Heart left ventricle (tissue), 16 donors: Measurements from ENCODE around the gene SEMA6D. TPM values are rescaled to one million over a fixed set of nuclear protein-coding genes. Genes with fewer than 3 reads are reported as not detected.
A peak's percentile ranks its signal among the peaks of the same experiment; 100 is the strongest.

ENCODE experiments used
- ATAC-seq, 4 donors: fragments of 200-7000 bp; cut with Tn5 transposase; one replicate each; pipeline ENCODE4 v1.9.1; 2020 to 2022; ENCODE audit warnings: moderate library complexity in 4 of 4, mild to moderate bottlenecking in 3 of 4, moderate number of reproducible peaks in 1 of 4
- DNase-seq, 5 donors: peaks; one replicate each; pipeline ENCODE4 v3.0.0-alpha.2; 2020
- H3K27ac ChIP-seq, 12 donors: fragments of 200-600 bp; sonication (generic) in 4 of 12; one replicate each; pipeline versions ENCODE4 v1.5.0 to v1.8.0; 2016 to 2022; ENCODE audit warnings: mild to moderate bottlenecking in 2 of 12
- H3K27me3 ChIP-seq, 9 donors: fragments of 200-600 bp; sonication (generic) in 2 of 9; one replicate each; pipeline versions ENCODE4 v1.5.1 to v1.8.0; 2016 to 2022; ENCODE audit warnings: mild to moderate bottlenecking in 3 of 9
- H3K36me3 ChIP-seq, 9 donors: fragments of 200-600 bp; sonication (generic) in 2 of 9; one replicate each; pipeline versions ENCODE4 v1.5.0 to v1.8.0; 2018 to 2022; ENCODE audit warnings: mild to moderate bottlenecking in 2 of 9
- H3K4me1 ChIP-seq, 12 donors: fragments of 200-600 bp; sonication (generic) in 4 of 12; one replicate each; pipeline versions ENCODE4 v1.5.0 to v1.8.0; 2016 to 2022; ENCODE audit warnings: mild to moderate bottlenecking in 3 of 12
- H3K4me3 ChIP-seq, 12 donors: fragments of 200-600 bp; sonication (generic) in 4 of 12; one replicate each; pipeline versions ENCODE4 v1.5.0 to v1.8.0; 2017 to 2022; ENCODE audit warnings: mild to moderate bottlenecking in 9 of 12, moderate library complexity in 4 of 12
- H3K9me3 ChIP-seq, 12 donors: fragments of 200-600 bp; sonication (generic) in 4 of 12; one replicate each; pipeline versions ENCODE4 v1.5.0 to v1.8.0; 2016 to 2022; ENCODE audit warnings: mild to moderate bottlenecking in 1 of 12
- CTCF ChIP-seq, 12 donors: fragments of 200-600 bp; sonication (generic) in 4 of 12; IDR thresholded peaks; one replicate each; pipeline versions ENCODE4 v1.5.0 to v1.8.0; 2018 to 2022; ENCODE audit warnings: antibody characterized with exemption in 12 of 12, mild to moderate bottlenecking in 5 of 12
- POLR2A ChIP-seq, 2 donors: fragments of 450-650 bp; IDR thresholded peaks; one replicate each; pipeline ENCODE4 v1.6.1; 2017; ENCODE audit warnings: antibody characterized with exemption in 2 of 2, mild to moderate bottlenecking in 2 of 2, moderate library complexity in 2 of 2
- WGBS, 4 donors: extraction: QIAGEN DNeasy Blood & Tissue Kit in 2 of 4; methylation state at CpG; one replicate each; pipeline versions ENCODE4 v1.1.5 to v1.1.7; 2013 to 2018; 5-methylcytosine and 5-hydroxymethylcytosine counted together
- intact Hi-C, 10 donors: fragments of 100-400 bp; cut with DNase I; formaldehyde crosslinking; loops; one replicate each; pipeline versions ENCODE4 v1.11.1 to v1.14.2; 2022
- polyA plus RNA-seq, 2 donors: library from polyadenylated mRNA; stranded (reverse); fragments of 200-250 nt; gene quantifications; one replicate each; pipeline ENCODE4 v1.2.3, GENCODE V29; 2013
- total RNA-seq, 9 donors: library from RNA; depleted of rRNA in 2 of 9; stranded (reverse); fragments of >200 nt in 2 of 9; fragmentation: NEBNext Ultra II Directional in 3 of 9; extraction: Animal tissue kit (Norgen Biotek cat#: 25700) in 3 of 9; gene quantifications; one replicate each; pipeline versions ENCODE4 v1.1.0 to v1.2.4, GENCODE V29; 2016 to 2023
- donor health status: ischemic (EF 13 %, LVEDD 7.1; RV severe dilation, severe dysfunction).
- donor health status: healthy with polysubstance abuse.
- donor health status: DM: no; HTN: yes; CAD: no.
- donor health status: DM: no; HTN: no; CAD: no.
- donor health status: ischemic (EF 25% LVEDD 6.9; RV normal size, moderate dysfunction).
- donor health status: ischemic (EF 25% LVEDD 5.7; RV mildly dilated, moderate dysfunction).
- donor health status: healthy.
- donor health status: DM: yes; HTN: yes; CAD: no.
- donor health status: ischemic (EF 35%, LVEDD 5.7; RV mildly dilated, moderate dysfunction).
- donor health status: nonischemic (EF 11% LVEDD 7.7; RV severe dilation, severe dysfunction).
- donor health status: DM: yes; HTN: yes; CAD: no.
- donor health status: PGD.
- donor health status: ischemic (EF 29% LVEDD 5.4; RV normal size, mild dysfunction).
- donor health status: nonischemic (EF 23%, LVEDD 6.1; RV moderate dilation, normal function).

SEMA6D gene
- total and polyA plus RNA-seq, 11 donors: 2.8 to 23.2 (median 10.8) TPM

- TF ChIP-seq POLR2A (IDR thresholded peaks at IDR 0.05) (no peak), CTCF (IDR thresholded peaks at IDR 0.05) (peak; percentile 28 to 68 (median 54))
- intact Hi-C loops: loop anchor here in 7 of 10 donors (2.0 to 10.0 kb wide), 9 partner anchors 127 to 517 kb away; no protein-coding TSS in a partner anchor
- peaks cover 0 to 4% (median 0%) of the 10 kb centered on the region in 9 donors for H3K27me3 ChIP-seq
- H3K9me3 ChIP-seq: no peaks in the 10 kb centered on the region
- H3K27ac ChIP-seq: no peak overlapping the region
- ATAC-seq: no peak
- H3K4me1 ChIP-seq: peaks cover 0 to 12% (median 7%) of the 10 kb centered on the region in 12 donors
- no peak for DNase-seq
- H3K36me3 ChIP-seq: no peaks in the 10 kb centered on the region
- H3K4me3 ChIP-seq: no peak overlapping the region
Measured at GRCh38 chr15:47711655-47712054, 5.7 kb upstream of the SEMA6D start.

DNA sequence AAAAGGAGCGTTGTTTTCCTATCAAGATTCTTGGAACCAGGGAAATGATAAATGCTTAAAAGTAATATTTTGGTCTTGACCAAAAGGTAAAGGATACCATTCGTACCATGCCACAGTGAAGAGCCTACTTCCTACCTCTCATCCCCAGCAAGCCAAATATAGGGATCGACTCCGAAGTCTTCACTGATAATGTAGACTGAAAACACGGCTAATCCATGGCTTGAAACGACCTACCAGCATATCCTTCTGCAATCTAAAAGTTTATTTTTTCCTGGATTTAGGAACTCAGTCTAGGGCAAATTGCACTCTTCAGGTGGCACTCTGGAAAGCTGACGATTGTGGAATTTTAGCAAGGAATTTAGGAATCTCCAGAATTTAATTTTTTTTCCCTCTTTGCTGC, 1.9 kb upstream of the SEMA6D start:
- DNase-seq: no peak
- H3K4me3 ChIP-seq: no peak overlapping the region
- no peak overlapping the region for H3K27ac ChIP-seq
- no peaks in the 10 kb centered on the region for H3K36me3 ChIP-seq
- peaks cover 0 to 27% (median 0%) of the 10 kb centered on the region in 9 donors for H3K27me3 ChIP-seq
- H3K4me1 ChIP-seq: peaks cover 0 to 26% (median 12%) of the 10 kb centered on the region in 12 donors
- intact Hi-C loops: loop anchor here in 9 of 10 donors (5.0 to 10.0 kb wide), 13 partner anchors 42 to 521 kb away; no protein-coding TSS in a partner anchor
- 86 to 89% (median 87%) methylated on average over 7 of the region's 7 CpGs for WGBS, 4 donors
- TF ChIP-seq POLR2A (IDR thresholded peaks at IDR 0.05): no peak
- TF ChIP-seq CTCF (IDR thresholded peaks at IDR 0.05): no peak
- no peak for ATAC-seq
- H3K9me3 ChIP-seq: no peaks in the 10 kb centered on the region

GRCh38 chr15:47715856-47716445, 1.4 kb upstream of the SEMA6D start:
- Histone ChIP-seq H3K4me3 (peak overlapping the region in 7 of 12 donors; percentile 62 to 96 (median 89)), H3K9me3 (no peaks in the 10 kb centered on the region), H3K27ac (peak overlapping the region in 8 of 12 donors; percentile 2 to 94 (median 60)), H3K36me3 (no peaks in the 10 kb centered on the region), H3K4me1 (peaks cover 0 to 32% (median 15%) of the 10 kb centered on the region in 12 donors), H3K27me3 (peaks cover 0 to 33% (median 0%) of the 10 kb centered on the region in 9 donors)
- intact Hi-C loops: loop anchor here in 9 of 10 donors (2.0 to 10.0 kb wide), 15 partner anchors 41 to 521 kb away; no protein-coding TSS in a partner anchor
- TF ChIP-seq POLR2A (IDR thresholded peaks at IDR 0.05) (no peak), CTCF (IDR thresholded peaks at IDR 0.05) (no peak)
- DNase-seq: peak in 3 of 5 donors; percentile 32 to 53 (median 35)
- WGBS, 4 donors: 24 to 44% (median 29%) methylated on average over 6 of the region's 6 CpGs
- ATAC-seq: no peak

GRCh38 chr15:47716516-47716915, 789 bp upstream of the SEMA6D start:
- Histone ChIP-seq H3K27me3 (peaks cover 0 to 33% (median 0%) of the 10 kb centered on the region in 9 donors), H3K9me3 (no peaks in the 10 kb centered on the region), H3K4me3 (peak overlapping the region in 11 of 12 donors; percentile 62 to 96 (median 81)), H3K36me3 (no peaks in the 10 kb centered on the region), H3K27ac (peak overlapping the region in 11 of 12 donors; percentile 24 to 94 (median 88)), H3K4me1 (peaks cover 0 to 37% (median 20%) of the 10 kb centered on the region in 12 donors)
- no peak for TF ChIP-seq CTCF (IDR thresholded peaks at IDR 0.05)
- TF ChIP-seq POLR2A (IDR thresholded peaks at IDR 0.05): no peak
- ATAC-seq (no peak), DNase-seq (no peak)
- intact Hi-C loops: loop anchor here in 9 of 10 donors (2.0 to 10.0 kb wide), 15 partner anchors 41 to 522 kb away; no protein-coding TSS in a partner anchor
- 39 to 52% (median 46%) methylated on average over 2 of the region's 2 CpGs for WGBS, 4 donors
